Stimulated activated CD4-positive, alpha-beta T cell treated with anti-CD3 and anti-CD28 coated beads, TNF-alpha, amount 100 ng/mL, for 48 hours (primary cell): ENCODE data around the gene APC2.
A peak's percentile ranks its signal among the peaks of the same experiment; 100 is the strongest.

Source experiments
- DNase-seq, 3 donors: peaks; one replicate each; pipeline ENCODE4 v3.0.0-alpha.2; 2020; ENCODE audit warnings: low read depth in 3 of 3

The APC2 gene, protein sequence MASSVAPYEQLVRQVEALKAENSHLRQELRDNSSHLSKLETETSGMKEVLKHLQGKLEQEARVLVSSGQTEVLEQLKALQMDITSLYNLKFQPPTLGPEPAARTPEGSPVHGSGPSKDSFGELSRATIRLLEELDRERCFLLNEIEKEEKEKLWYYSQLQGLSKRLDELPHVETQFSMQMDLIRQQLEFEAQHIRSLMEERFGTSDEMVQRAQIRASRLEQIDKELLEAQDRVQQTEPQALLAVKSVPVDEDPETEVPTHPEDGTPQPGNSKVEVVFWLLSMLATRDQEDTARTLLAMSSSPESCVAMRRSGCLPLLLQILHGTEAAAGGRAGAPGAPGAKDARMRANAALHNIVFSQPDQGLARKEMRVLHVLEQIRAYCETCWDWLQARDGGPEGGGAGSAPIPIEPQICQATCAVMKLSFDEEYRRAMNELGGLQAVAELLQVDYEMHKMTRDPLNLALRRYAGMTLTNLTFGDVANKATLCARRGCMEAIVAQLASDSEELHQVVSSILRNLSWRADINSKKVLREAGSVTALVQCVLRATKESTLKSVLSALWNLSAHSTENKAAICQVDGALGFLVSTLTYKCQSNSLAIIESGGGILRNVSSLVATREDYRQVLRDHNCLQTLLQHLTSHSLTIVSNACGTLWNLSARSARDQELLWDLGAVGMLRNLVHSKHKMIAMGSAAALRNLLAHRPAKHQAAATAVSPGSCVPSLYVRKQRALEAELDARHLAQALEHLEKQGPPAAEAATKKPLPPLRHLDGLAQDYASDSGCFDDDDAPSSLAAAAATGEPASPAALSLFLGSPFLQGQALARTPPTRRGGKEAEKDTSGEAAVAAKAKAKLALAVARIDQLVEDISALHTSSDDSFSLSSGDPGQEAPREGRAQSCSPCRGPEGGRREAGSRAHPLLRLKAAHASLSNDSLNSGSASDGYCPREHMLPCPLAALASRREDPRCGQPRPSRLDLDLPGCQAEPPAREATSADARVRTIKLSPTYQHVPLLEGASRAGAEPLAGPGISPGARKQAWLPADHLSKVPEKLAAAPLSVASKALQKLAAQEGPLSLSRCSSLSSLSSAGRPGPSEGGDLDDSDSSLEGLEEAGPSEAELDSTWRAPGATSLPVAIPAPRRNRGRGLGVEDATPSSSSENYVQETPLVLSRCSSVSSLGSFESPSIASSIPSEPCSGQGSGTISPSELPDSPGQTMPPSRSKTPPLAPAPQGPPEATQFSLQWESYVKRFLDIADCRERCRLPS (N-terminal part only)

DNA sequence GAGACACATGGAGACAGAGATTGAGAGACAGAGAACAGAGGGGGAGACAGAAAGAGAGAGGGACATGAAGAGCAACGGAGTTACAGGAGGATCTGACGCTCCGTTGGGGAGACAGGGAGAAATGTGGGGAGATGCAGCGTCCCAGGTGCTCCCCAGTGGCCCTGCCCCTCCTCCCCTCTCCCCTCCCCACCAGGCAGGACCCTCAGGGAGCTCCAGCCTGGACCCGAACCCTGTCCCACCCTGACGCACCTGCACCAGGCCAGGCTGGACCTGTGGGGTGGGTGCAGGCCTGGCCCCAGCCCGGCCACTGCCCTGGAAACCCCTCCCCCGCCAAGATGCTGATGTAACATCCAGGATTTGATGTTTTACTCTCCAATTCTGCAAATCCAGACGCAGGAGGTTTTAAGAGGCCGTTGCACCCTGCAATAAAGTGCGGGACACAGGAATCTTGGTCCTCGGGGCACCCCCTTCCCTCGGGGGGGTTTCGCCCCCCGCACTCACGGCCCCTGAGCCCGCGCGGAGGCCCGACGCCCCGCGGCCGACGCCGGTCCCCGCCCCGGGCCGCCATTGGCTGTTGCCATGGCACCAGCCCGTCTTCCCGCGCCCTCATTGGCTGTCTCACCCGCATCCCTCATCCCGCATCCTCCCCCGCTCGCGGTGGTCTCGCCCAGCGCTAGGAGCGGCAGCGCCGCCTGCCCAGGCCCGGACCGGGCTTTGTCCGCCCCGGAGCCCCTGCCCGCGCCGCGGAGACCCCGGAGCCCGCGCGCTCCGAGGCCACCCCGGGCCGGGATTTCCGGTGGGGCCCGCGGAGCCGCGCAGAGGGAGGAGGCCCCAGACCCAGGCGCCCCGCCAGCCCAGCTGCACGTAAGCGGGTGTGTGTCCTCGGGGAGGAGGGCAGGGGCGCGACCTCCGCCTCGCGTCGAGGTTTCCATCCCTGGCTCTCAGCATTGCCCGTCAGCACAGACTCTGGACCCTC is at the start of gene APC2:
APC2 (plus strand) TSS at position 655 of the 976 bp plus-strand sequence. CDS start 2,881 bp downstream, outside the sequence.
- DNase-seq, result no peak

DNA sequence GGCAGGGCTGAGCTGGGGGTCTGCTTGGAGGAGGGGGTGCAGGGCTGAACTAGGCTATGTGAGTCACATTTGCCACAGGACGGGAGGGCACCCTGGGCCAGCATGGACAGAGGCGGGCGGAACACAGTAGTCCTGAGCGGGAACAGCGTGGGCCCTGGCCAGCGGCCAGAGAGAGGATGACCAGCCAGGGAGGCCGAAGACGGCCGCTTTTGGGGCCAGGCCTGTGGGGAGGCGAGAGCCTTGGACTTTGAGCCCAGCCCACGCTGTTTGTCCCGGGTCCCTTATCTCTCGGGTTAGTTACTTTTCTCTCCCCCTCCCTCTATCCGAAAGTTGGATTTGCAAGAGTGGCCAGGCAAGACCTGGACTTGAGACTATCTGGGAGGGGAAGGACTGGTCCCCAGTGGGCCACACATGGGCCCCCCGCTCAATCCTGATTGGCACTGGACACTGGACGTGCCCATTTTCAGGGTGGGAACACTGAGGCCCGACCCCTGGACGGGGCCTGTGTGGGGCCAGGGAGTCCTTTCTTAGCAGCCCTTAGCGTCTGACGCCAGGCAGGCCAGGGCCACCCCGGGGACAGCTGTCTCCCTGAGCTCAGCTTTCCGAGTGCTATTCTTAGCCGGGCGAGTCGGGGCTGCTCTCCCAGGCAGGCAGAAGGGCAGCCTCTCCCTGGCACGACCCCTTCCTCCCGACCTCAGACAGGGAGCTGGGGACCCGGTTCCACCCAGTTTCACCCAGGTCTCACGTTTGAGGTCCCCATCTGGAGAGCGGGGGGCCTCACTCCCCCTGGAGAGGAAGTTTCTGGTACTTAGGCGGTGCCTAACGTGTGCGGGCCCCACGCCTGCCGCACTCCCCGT is 49.4 kb upstream of the APC2 start:
- no peak for DNase-seq

DNA sequence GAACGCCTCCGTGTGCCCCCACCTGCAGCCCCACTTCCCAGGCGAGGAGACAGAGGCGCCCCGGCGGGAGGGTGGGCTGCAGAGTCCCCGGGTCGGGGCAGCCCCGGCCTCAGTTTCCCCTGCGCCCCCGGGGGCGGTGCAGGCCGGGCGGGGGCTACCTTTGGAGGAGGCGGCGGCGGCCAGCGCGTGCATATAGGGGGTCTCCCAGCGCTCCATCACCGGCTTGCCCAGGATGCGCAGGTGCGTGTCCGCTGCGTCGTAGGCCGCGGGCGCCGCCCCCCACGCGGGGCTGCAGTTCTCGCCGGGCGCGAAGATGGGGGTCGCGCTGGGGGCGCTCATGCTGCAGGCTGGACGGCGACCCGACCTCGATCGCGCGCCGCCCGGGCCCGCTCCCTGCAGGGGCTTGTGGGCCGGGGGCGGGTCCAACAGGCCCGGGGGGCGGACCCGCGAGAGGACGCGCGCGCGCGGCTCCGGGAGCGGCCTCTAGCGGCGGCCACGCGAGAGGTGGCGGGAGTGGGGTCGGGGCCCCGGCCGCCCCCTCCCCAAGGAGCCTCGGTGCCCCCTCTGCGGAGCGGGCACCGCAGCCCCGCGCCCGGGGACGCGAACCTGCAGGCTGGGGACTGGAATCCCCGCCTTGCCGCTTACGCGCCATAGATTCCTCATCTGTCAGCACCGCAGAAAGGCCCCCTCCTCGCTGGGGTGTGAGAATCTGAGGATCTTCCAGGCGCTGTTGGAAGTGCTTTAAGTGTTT is 48.6 kb upstream of the APC2 start, which contains the start of gene GAMT:
GAMT (minus strand) TSS at position 405 of the 751 bp plus-strand sequence; CDS start at position 339, 66 bp downstream.
- peak in 1 of 3 donors; percentile 64 for DNase-seq

DNA sequence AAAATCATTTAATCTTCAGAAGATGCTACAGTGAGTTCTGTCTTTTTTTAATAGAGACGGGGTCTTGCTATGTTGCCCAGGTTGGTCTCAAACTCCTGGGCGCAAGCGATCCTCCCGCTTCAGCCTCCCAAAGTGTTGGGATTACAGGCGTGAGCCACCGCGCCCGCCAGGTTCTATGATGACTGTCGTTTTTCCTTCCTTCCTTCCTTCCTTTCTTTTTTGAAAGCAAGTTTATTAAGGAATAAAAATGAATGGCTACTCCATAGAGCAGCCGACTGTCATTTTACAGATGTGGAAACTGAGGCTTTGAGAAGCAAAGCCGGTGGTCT is 48.1 kb upstream of the APC2 start:
- DNase-seq, result no peak

DNA sequence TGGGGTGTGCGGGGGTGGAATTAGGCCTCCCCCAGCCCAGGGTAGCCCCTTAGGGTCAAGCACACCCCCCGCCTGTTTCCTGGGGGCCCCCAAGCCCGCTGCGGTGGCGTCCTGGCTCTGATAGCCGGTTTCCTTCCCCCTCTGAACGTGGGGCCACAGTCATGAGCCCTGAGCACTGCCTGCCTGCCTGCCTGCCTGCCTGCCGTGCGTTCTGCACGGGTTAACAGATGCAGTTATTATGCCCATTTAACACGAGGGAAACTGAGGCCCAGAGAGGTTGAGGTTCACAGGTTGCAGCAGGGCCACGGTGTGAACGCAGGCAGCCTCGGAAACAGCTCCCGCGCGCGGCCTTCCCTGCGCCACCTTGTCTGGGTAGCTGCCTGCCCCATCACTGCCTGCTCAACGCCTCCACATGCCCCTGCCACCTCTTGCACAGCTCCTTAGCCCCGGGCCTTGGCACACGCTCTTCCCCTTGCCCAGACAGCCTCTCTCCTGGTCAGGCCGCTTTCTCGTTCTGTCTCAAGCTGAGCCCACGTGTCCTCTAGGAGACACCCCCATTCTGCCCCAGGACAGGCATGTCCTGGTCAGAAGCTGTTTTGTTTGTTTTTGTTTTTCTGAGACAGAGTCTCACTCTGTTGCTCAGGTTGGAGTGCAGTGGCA is 47.4 kb upstream of the APC2 start:
- no peak for DNase-seq

- peak; percentile 97 to 98 (median 97) for DNase-seq
These were observed 43.0 kb upstream of the APC2 start for GRCh38 chr19:1406774-1407527.

- no peak for DNase-seq
These were observed 42.2 kb upstream of the APC2 start, which contains the start of gene DAZAP1 for GRCh38 chr19:1407528-1408299. Gene DAZAP1 (plus strand): TSS chr19:1407586. CDS start chr19:1407774, 188 bp downstream.

- peak in 2 of 3 donors; percentile 20 to 40 for DNase-seq
These were observed 41.4 kb upstream of the APC2 start for GRCh38 chr19:1408300-1409203.

- DNase-seq, result no peak
These were observed 40.5 kb upstream of the APC2 start for GRCh38 chr19:1409204-1410005.

- DNase-seq, result no peak
These were observed 39.7 kb upstream of the APC2 start for GRCh38 chr19:1410136-1410786.

DNA sequence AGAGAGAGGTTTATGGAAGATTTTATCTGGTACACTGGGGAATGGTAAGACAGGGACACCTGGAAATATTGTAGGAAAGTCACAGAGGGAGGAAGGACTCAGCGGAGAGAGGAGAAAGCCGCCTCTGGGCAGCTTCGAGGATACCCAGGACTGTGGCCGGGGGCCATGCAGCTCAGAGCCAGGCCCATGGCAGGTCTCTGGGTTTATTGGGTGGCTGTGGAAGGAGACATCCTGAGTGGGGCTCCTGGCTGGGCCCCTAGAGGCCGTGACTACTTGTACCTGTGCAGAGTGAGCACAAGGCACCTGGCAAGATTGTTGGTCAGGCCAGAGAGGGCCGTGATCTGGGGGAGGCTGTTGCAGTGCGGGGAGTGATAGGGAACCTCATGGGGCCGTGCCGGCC is 39.1 kb upstream of the APC2 start:
- no peak for DNase-seq

- DNase-seq, result no peak
These were observed 38.4 kb upstream of the APC2 start for GRCh38 chr19:1411255-1412191.

GRCh38 chr19:1412323-1412923 is 37.5 kb upstream of the APC2 start:
- no peak for DNase-seq
